Astrocyte (in vitro differentiated cells and primary cell): ENCODE data around the gene SYT8. TPM values are rescaled to one million over a fixed set of nuclear protein-coding genes. Genes with fewer than 3 reads are reported as not detected.

Source experiments
- DNase-seq: peaks from one replicate; pipeline ENCODE4 v3.0.0-alpha.2; 2010; ENCODE audit warnings: low read depth
- FAIRE-seq: peaks from 2 replicates; lab custom pipeline; 2011; peaks lifted over from hg19 to GRCh38; lab: Jason Lieb, UNC
- H2AFZ ChIP-seq: 2 replicates; pipeline ENCODE4 v1.6.0; 2012; ENCODE audit warnings: low read depth, low read length, inconsistent platforms
- H3K27ac ChIP-seq: 2 replicates; pipeline ENCODE4 v1.5.1; 2011; ENCODE audit warnings: low read depth, low read length, inconsistent platforms
- H3K27me3 ChIP-seq: 2 replicates; pipeline ENCODE4 v1.6.0; 2011; ENCODE audit warnings: low read length, inconsistent platforms; ENCODE audit not compliant: insufficient read depth
- H3K36me3 ChIP-seq: 2 replicates; pipeline ENCODE4 v1.5.1; 2011; ENCODE audit warnings: low read length, inconsistent platforms; ENCODE audit not compliant: insufficient read depth
- H3K4me1 ChIP-seq: 2 replicates; pipeline ENCODE4 v1.5.1; 2011; ENCODE audit warnings: low read length, inconsistent platforms; ENCODE audit not compliant: insufficient read depth
- H3K4me2 ChIP-seq: 2 replicates; pipeline ENCODE4 v1.6.0; 2012; ENCODE audit warnings: low read length, inconsistent platforms
- H3K4me3 ChIP-seq: 2 replicates; pipeline ENCODE4 v1.5.1; 2011; ENCODE audit warnings: low read depth, mild to moderate bottlenecking, low read length, inconsistent platforms; ENCODE audit not compliant: insufficient read depth
- H3K79me2 ChIP-seq: 2 replicates; pipeline ENCODE4 v1.6.0; 2012; ENCODE audit warnings: mild to moderate bottlenecking, low read length, inconsistent platforms; ENCODE audit not compliant: insufficient read depth
- H3K9ac ChIP-seq: 2 replicates; pipeline ENCODE4 v1.6.0; 2012; ENCODE audit warnings: mild to moderate bottlenecking, low read length, inconsistent platforms
- H3K9me3 ChIP-seq: 2 replicates; pipeline ENCODE4 v1.5.1; 2012; ENCODE audit warnings: low read depth, mild to moderate bottlenecking, low read length, inconsistent platforms; ENCODE audit not compliant: insufficient read depth
- H4K20me1 ChIP-seq: 2 replicates; pipeline ENCODE4 v1.6.0; 2012; ENCODE audit warnings: low read length, inconsistent platforms; ENCODE audit not compliant: insufficient read depth
- H3K27ac Mint-ChIP-seq: one replicate; pipeline ENCODE4 v1.8.0; 2021; ENCODE audit warnings: mild to moderate bottlenecking, mixed read lengths; ENCODE audit not compliant: unreplicated experiment
- H3K27me3 Mint-ChIP-seq: one replicate; pipeline ENCODE4 v1.8.0; 2021; ENCODE audit warnings: low read depth, mixed read lengths; ENCODE audit not compliant: unreplicated experiment
- H3K36me3 Mint-ChIP-seq: one replicate; pipeline ENCODE4 v1.8.0; 2021; ENCODE audit warnings: low read depth, mixed read lengths; ENCODE audit not compliant: unreplicated experiment
- H3K4me1 Mint-ChIP-seq: one replicate; pipeline ENCODE4 v1.8.0; 2021; ENCODE audit warnings: low read depth, mixed read lengths; ENCODE audit not compliant: unreplicated experiment
- H3K4me3 Mint-ChIP-seq: one replicate; pipeline ENCODE4 v1.8.0; 2021; ENCODE audit warnings: mild to moderate bottlenecking, moderate library complexity, mixed read lengths; ENCODE audit not compliant: unreplicated experiment
- H3K9me3 Mint-ChIP-seq: one replicate; pipeline ENCODE4 v1.8.0; 2021; ENCODE audit warnings: mild to moderate bottlenecking, mixed read lengths; ENCODE audit not compliant: unreplicated experiment
- EZH2 ChIP-seq: IDR thresholded peaks from 2 replicates; pipeline ENCODE4 v1.6.1; 2012; ENCODE audit warnings: mild to moderate bottlenecking, low read length, inconsistent platforms; ENCODE audit not compliant: insufficient read depth
- total RNA-seq: library from RNA; stranded (reverse); gene quantifications from 2 replicates; pipeline ENCODE4 v1.2.1, GENCODE V29; 2021
- TF ChIP-seq, protein P1 (sequence below): IDR thresholded peaks from 2 replicates; pipeline ENCODE4 v1.5.1; 2011; ENCODE audit warnings: low read depth, mild to moderate bottlenecking, inconsistent platforms, low read length, moderate library complexity; ENCODE audit not compliant: insufficient read depth

The SYT8 gene
- total RNA-seq, 1 donor from 2014 or later: 0.36 TPM

DNA sequence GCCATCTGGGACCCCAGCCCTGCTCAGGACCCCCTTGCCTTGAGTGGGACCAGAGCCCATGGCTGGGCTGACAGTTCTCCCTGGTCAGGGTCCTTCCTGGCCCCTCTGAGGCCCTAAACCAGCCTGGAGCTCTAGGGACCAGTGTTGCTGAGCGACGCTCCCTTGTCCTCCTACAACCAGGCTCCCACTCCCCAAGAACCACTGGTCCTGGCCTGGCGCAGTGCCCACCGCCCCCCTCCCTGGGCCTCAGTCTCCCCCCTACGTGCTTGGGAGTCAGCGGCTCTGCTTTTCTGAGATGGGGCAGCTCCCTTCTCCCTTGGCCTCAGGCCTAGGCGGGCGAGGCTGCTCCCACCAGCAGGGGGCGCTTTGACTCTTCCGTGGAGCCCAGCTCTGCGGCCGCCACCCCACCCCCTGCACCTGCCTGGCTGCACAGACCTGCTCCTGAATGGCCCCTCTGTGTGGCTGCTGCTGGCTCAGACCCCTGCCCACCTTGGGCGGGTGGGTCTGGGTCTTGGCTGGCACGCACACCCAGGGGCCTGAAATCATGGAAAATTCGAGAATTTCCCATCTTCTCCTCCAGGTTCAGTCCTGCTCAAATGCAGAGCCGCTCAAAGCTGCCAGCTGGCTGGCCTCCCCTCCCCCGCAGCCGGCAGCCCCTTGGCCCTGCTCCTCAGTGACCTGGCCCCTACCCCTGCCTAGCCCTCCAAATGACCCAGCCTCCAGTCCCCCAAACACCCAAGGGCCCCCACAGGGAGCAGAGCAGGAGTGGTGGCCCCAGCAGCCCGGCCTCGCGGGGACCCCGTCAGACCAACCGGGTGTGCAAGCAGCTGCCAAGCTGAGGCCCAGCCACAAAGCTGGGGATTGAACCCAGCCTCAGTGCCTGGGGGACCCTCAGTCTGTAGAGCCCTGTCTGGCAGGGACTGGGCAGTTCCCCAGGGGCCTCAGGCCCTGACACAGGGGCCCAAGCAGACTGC is 47.8 kb downstream of the SYT8 start:
- H3K79me2 ChIP-seq: no peaks in the 10 kb centered on the region
- Mint-ChIP-seq H3K27ac (no peak overlapping the region), H3K27me3 (no peaks in the 10 kb centered on the region), H3K4me1 (no peaks in the 10 kb centered on the region), H3K4me3 (no peak overlapping the region), H3K9me3 (no peaks in the 10 kb centered on the region), H3K36me3 (no peaks in the 10 kb centered on the region)
- no peaks in the 10 kb centered on the region for H3K36me3 ChIP-seq
- no peaks in the 10 kb centered on the region for H3K9me3 ChIP-seq
- H3K27me3 ChIP-seq: peaks cover 2% of the 10 kb centered on the region
- H3K27ac ChIP-seq: no peak overlapping the region
- H2AFZ ChIP-seq: peak overlapping the region; percentile 50
- no peak overlapping the region for H3K4me2 ChIP-seq
- no peak overlapping the region for H3K9ac ChIP-seq
- H3K4me3 ChIP-seq: no peak overlapping the region
- no peaks in the 10 kb centered on the region for H3K4me1 ChIP-seq
- no peak for TF ChIP-seq EZH2
- TF ChIP-seq, protein P1, sequence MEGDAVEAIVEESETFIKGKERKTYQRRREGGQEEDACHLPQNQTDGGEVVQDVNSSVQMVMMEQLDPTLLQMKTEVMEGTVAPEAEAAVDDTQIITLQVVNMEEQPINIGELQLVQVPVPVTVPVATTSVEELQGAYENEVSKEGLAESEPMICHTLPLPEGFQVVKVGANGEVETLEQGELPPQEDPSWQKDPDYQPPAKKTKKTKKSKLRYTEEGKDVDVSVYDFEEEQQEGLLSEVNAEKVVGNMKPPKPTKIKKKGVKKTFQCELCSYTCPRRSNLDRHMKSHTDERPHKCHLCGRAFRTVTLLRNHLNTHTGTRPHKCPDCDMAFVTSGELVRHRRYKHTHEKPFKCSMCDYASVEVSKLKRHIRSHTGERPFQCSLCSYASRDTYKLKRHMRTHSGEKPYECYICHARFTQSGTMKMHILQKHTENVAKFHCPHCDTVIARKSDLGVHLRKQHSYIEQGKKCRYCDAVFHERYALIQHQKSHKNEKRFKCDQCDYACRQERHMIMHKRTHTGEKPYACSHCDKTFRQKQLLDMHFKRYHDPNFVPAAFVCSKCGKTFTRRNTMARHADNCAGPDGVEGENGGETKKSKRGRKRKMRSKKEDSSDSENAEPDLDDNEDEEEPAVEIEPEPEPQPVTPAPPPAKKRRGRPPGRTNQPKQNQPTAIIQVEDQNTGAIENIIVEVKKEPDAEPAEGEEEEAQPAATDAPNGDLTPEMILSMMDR: peak; percentile 57
- peak; percentile 19 for DNase-seq
- no peaks in the 10 kb centered on the region for H4K20me1 ChIP-seq
- FAIRE-seq: no peak

DNA sequence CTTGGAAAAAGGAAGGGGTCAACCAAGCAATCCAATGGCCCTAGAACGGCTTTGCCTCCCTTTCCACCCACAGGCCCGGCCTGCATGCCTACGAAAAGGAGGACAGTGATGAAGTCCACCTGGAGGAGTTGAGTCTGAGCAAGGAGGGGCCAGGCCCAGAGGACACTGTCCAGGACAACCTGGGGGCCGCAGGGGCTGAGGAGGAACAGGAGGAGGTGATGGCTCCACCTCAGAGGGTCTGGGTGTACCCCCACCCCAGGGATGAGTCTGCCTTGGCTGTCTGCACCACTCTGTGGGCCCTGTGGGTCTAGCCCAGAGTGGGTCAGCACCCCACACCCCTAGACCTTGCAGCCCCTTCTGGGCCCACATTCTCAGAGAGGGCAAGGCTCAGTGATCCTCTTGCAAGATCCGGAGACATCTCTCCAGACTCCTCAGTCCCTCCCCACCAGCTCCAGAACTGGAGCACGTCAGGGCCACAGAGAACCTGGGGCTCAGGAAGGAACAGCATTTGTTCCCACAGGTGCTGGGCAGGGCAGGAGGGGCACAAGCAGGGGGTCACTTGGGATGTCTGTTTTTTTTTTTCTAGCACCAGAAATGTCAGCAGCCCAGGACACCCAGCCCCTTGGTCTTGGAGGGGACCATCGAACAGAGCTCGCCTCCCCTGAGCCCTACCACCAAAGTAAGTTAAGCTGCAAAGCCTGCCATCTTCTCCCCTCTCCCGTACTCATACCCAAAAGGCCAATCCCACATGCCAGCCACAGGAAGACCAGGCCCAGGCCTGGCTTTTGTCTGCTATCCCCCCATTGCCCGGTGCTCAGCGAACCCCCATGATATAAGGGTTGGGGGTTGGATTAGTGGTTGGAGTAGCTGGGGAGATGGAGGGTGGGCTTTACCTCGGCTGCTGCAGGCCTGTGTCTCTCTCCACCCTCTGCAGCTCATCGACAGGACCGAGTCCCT is 48.8 kb downstream of the SYT8 start:
- Mint-ChIP-seq H3K4me3 (no peak overlapping the region), H3K27me3 (peaks cover 8% of the 10 kb centered on the region), H3K9me3 (no peaks in the 10 kb centered on the region), H3K27ac (no peak overlapping the region), H3K4me1 (no peaks in the 10 kb centered on the region), H3K36me3 (no peaks in the 10 kb centered on the region)
- Histone ChIP-seq H4K20me1 (no peaks in the 10 kb centered on the region), H3K36me3 (no peaks in the 10 kb centered on the region), H3K4me2 (no peak overlapping the region), H3K9me3 (no peaks in the 10 kb centered on the region), H3K79me2 (no peaks in the 10 kb centered on the region), H3K9ac (no peak overlapping the region), H3K4me1 (no peaks in the 10 kb centered on the region), H3K27me3 (peaks cover 2% of the 10 kb centered on the region), H2AFZ (no peak overlapping the region), H3K27ac (no peak overlapping the region), H3K4me3 (no peak overlapping the region)
- FAIRE-seq: no peak
- no peak for DNase-seq
- no peak for TF ChIP-seq EZH2
- TF ChIP-seq, protein P1: no peak
